22Rv1 (cell line): Measurements from ENCODE around the gene RGL1.

Experiments
- CTCF ChIP-seq: fragments of 450-650 bp; IDR thresholded peaks from 2 replicates; pipeline ENCODE4 v1.5.1; 2017; ENCODE audit warnings: mild to moderate bottlenecking
- ZFX ChIP-seq: fragments of 450-650 bp; IDR thresholded peaks from 2 replicates; pipeline ENCODE4 v1.6.1; 2017; ENCODE audit warnings: antibody characterized with exemption, borderline replicate concordance

DNA sequence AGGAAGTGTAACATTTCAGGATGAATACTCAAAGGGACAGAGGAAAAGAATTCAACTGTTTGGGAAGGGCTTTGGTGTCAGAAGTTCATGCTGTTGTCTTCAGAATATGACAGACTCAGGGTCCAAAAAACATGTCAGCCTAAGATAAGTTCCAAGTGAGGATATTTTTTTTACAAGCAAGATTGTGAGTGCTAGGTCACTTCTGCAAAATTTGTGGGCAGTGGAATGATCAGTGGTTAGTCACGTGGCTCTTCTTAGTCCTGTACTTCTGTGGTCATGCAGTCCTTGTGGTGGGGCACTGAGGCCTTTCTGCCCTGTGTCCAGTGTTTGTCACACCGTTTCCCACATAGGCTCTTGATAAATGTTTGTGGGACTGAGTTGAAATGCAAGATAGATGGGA, 5.2 kb downstream of the RGL1 start:
- TF ChIP-seq CTCF: no peak
- TF ChIP-seq ZFX: no peak
